DOHH2 (cell line): ENCODE data around the gene DLEC1.

ENCODE experiments used
- H3F3A ChIP-seq: fragments of 200-600 bp; sonication (generic), shearing (Covaris generic); 2 replicates; pipeline ENCODE4 v1.6.0; 2016; ENCODE audit warnings: antibody characterized with exemption, mild to moderate bottlenecking; ENCODE audit not compliant: control insufficient read depth, insufficient read depth
- H3K27ac ChIP-seq: fragments of 200-600 bp; sonication (generic); 2 replicates; pipeline ENCODE4 v1.5.1; 2014; ENCODE audit warnings: low read depth, mild to moderate bottlenecking, low read length, moderate library complexity
- H3K27me3 ChIP-seq: fragments of 200-600 bp; sonication (generic); 2 replicates; pipeline ENCODE4 v1.6.1; 2014; ENCODE audit warnings: mild to moderate bottlenecking, low read length, mixed read lengths; ENCODE audit not compliant: control insufficient read depth
- H3K36me3 ChIP-seq: fragments of 200-600 bp; sonication (generic); 2 replicates; pipeline ENCODE4 v1.6.1; 2014; ENCODE audit warnings: mild to moderate bottlenecking, low read length, moderate library complexity, mixed read lengths; ENCODE audit not compliant: control insufficient read depth
- H3K4me1 ChIP-seq: fragments of 200-600 bp; sonication (generic); 2 replicates; pipeline ENCODE4 v1.6.1; 2014; ENCODE audit warnings: mild to moderate bottlenecking, low read length, mixed read lengths; ENCODE audit not compliant: control insufficient read depth
- H3K4me2 ChIP-seq: fragments of 200-600 bp; sonication (generic); 2 replicates; pipeline ENCODE4 v1.6.0; 2014; ENCODE audit warnings: mild to moderate bottlenecking, low read length, moderate library complexity
- H3K4me3 ChIP-seq: fragments of 200-600 bp; sonication (generic); 2 replicates; pipeline ENCODE4 v1.5.1; 2014; ENCODE audit warnings: mild to moderate bottlenecking, low read length, mixed read lengths
- H3K79me2 ChIP-seq: fragments of 200-600 bp; sonication (generic); 2 replicates; pipeline ENCODE4 v1.6.1; 2014; ENCODE audit warnings: mild to moderate bottlenecking, low read length, mixed read lengths; ENCODE audit not compliant: control insufficient read depth
- H3K9me2 ChIP-seq: fragments of 200-600 bp; sonication (generic); replicated peaks from 2 replicates; pipeline ENCODE4 v1.6.1; 2014; ENCODE audit warnings: mild to moderate bottlenecking, low read length, mixed read lengths; ENCODE audit not compliant: control insufficient read depth
- H3K9me3 ChIP-seq: fragments of 200-600 bp; sonication (generic); 2 replicates; pipeline ENCODE4 v1.6.1; 2014; ENCODE audit warnings: antibody characterized with exemption, low read length, mixed read lengths; ENCODE audit not compliant: control insufficient read depth, insufficient read depth
- H4K20me1 ChIP-seq: fragments of 200-600 bp; sonication (generic); 2 replicates; pipeline ENCODE4 v1.6.0; 2014; ENCODE audit warnings: low read depth, mild to moderate bottlenecking, antibody characterized with exemption, low read length, moderate library complexity; ENCODE audit not compliant: control insufficient read depth, insufficient read depth
- CTCF ChIP-seq: fragments of 200-600 bp; sonication (generic); IDR thresholded peaks from one replicate; pipeline ENCODE4 v1.5.1; 2014; ENCODE audit warnings: antibody characterized with exemption, mild to moderate bottlenecking, low read depth, low read length; ENCODE audit not compliant: poor library complexity, severe bottlenecking
- EZH2phosphoT487 ChIP-seq: fragments of 200-600 bp; sonication (generic); IDR thresholded peaks from 2 replicates; pipeline ENCODE4 v1.6.1; 2017; ENCODE audit warnings: borderline replicate concordance, mild to moderate bottlenecking, antibody characterized with exemption, low read length, moderate library complexity, mixed read lengths

DLEC1 gene

GRCh38 chr3:38151667-38152265, 112.8 kb downstream of the DLEC1 start:
- Histone ChIP-seq H3K27ac (no peak overlapping the region), H3K4me2 (no peak overlapping the region), H3F3A (peaks cover 13% of the 10 kb centered on the region; the same call in 1 of the 2 replicates), H3K79me2 (no peaks in the 10 kb centered on the region), H3K27me3 (0 out of 2 replicates have a peak, but pooled peaks cover 2% of the 10 kb centered on the region), H3K4me1 (peaks cover 41% of the 10 kb centered on the region), H3K9me3 (peaks cover 9% of the 10 kb centered on the region; the same call in 1 of the 2 replicates), H3K36me3 (no peaks in the 10 kb centered on the region), H3K4me3 (no peak overlapping the region), H4K20me1 (no peaks in the 10 kb centered on the region), H3K9me2 (no peaks in the 10 kb centered on the region)
- TF ChIP-seq CTCF: no peak

GRCh38 chr3:38152609-38153008, 113.6 kb downstream of the DLEC1 start:
- Histone ChIP-seq H3K9me2 (no peaks in the 10 kb centered on the region), H4K20me1 (no peaks in the 10 kb centered on the region), H3F3A (peaks cover 9% of the 10 kb centered on the region; the same call in 1 of the 2 replicates), H3K27ac (no peak overlapping the region), H3K27me3 (0 out of 2 replicates have a peak, but pooled peaks cover 2% of the 10 kb centered on the region), H3K9me3 (peaks cover 1% of the 10 kb centered on the region; the same call in 1 of the 2 replicates), H3K4me3 (no peak overlapping the region), H3K4me1 (peaks cover 37% of the 10 kb centered on the region), H3K36me3 (no peaks in the 10 kb centered on the region), H3K4me2 (no peak overlapping the region), H3K79me2 (no peaks in the 10 kb centered on the region)
- TF ChIP-seq CTCF (no peak), EZH2phosphoT487 (no peak)

- Histone ChIP-seq H4K20me1 (no peaks in the 10 kb centered on the region), H3K27me3 (0 out of 2 replicates have a peak, but pooled peaks cover 2% of the 10 kb centered on the region), H3K9me2 (no peaks in the 10 kb centered on the region), H3K4me3 (no peak overlapping the region), H3K9me3 (no peaks in the 10 kb centered on the region), H3K27ac (no peak overlapping the region), H3F3A (peaks cover 9% of the 10 kb centered on the region; the same call in 1 of the 2 replicates), H3K79me2 (no peaks in the 10 kb centered on the region), H3K4me2 (no peak overlapping the region), H3K36me3 (no peaks in the 10 kb centered on the region), H3K4me1 (peaks cover 31% of the 10 kb centered on the region)
- TF ChIP-seq EZH2phosphoT487 (no peak), CTCF (no peak)
Observed at GRCh38 chr3:38153221-38153620, 114.2 kb downstream of the DLEC1 start.
